BE2C (cell line): Measurements from ENCODE around the gene PNPLA7.

ENCODE experiments used
- DNase-seq: peaks from one replicate; pipeline ENCODE4 v3.0.0-alpha.2; 2020
- H3K27me3 ChIP-seq: fragments of 250-450 bp; sonication (Bioruptor Pico); 2 replicates; pipeline ENCODE4 v1.5.1; 2020; ENCODE audit warnings: mild to moderate bottlenecking
- H3K36me3 ChIP-seq: fragments of 250-450 bp; sonication (Bioruptor Pico); 2 replicates; pipeline ENCODE4 v1.5.1; 2020; ENCODE audit warnings: mild to moderate bottlenecking
- H3K4me1 ChIP-seq: fragments of 250-450 bp; sonication (Bioruptor Pico); 2 replicates; pipeline ENCODE4 v1.5.1; 2020
- H3K4me3 ChIP-seq: 2 replicates; pipeline ENCODE4 v1.5.1; 2011; ENCODE audit warnings: low read depth, low read length
- H3K9me3 ChIP-seq: fragments of 250-450 bp; sonication (Bioruptor Pico); 2 replicates; pipeline ENCODE4 v1.5.1; 2020
- CTCF ChIP-seq: IDR thresholded peaks from 2 replicates; pipeline ENCODE4 v1.5.1; 2012; ENCODE audit warnings: mild to moderate bottlenecking, low read depth, low read length

The PNPLA7 gene

GRCh38 chr9:137439158-137439714 lies 111.0 kb downstream of the PNPLA7 start:
- H3K4me1 ChIP-seq = peaks cover 9% of the 10 kb centered on the region
- no peaks in the 10 kb centered on the region for H3K36me3 ChIP-seq
- no peak overlapping the region for H3K4me3 ChIP-seq
- DNase-seq = no peak
- no peaks in the 10 kb centered on the region for H3K9me3 ChIP-seq
- TF ChIP-seq CTCF = no peak
- H3K27me3 ChIP-seq = no peaks in the 10 kb centered on the region

DNA sequence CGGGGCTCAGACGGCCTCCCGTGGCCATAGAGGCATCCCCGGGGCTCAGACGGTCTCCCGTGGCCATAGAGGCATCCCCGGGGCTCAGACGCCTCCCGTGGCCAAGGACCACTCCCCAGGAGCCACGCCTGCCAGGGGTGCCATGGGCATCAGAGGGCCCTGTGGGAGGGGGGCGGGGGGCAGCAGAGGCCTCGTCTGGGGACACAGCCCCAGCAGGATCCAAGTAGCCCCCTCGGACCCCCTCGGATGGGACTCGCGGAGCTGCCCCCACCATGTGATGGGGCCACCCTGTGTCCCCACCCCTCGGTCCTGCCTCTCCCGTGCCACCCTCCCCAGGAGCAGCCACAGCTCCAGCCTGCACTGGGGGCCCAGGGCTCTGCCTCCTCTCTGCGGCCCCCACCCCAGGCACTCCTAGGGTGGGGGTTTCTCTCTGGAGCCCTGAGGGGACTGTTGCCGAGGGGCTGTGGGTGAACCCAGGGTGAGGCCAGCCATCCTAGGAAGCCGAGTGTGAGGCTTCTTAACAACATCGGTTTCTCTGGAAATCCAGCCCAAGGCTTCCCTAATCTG lies 111.5 kb downstream of the PNPLA7 start:
- peak; percentile 4 for DNase-seq
- H3K27me3 ChIP-seq = no peaks in the 10 kb centered on the region
- TF ChIP-seq CTCF = no peak
- peaks cover 9% of the 10 kb centered on the region for H3K4me1 ChIP-seq
- H3K36me3 ChIP-seq = no peaks in the 10 kb centered on the region
- H3K9me3 ChIP-seq = no peaks in the 10 kb centered on the region
- H3K4me3 ChIP-seq = no peak overlapping the region

- Histone ChIP-seq H3K4me1 (peaks cover 9% of the 10 kb centered on the region), H3K36me3 (no peaks in the 10 kb centered on the region), H3K9me3 (no peaks in the 10 kb centered on the region), H3K27me3 (no peaks in the 10 kb centered on the region), H3K4me3 (no peak overlapping the region)
- no peak for TF ChIP-seq CTCF
- peak; percentile 10 for DNase-seq
These were observed 112.3 kb downstream of the PNPLA7 start for GRCh38 chr9:137437691-137438590.

DNA sequence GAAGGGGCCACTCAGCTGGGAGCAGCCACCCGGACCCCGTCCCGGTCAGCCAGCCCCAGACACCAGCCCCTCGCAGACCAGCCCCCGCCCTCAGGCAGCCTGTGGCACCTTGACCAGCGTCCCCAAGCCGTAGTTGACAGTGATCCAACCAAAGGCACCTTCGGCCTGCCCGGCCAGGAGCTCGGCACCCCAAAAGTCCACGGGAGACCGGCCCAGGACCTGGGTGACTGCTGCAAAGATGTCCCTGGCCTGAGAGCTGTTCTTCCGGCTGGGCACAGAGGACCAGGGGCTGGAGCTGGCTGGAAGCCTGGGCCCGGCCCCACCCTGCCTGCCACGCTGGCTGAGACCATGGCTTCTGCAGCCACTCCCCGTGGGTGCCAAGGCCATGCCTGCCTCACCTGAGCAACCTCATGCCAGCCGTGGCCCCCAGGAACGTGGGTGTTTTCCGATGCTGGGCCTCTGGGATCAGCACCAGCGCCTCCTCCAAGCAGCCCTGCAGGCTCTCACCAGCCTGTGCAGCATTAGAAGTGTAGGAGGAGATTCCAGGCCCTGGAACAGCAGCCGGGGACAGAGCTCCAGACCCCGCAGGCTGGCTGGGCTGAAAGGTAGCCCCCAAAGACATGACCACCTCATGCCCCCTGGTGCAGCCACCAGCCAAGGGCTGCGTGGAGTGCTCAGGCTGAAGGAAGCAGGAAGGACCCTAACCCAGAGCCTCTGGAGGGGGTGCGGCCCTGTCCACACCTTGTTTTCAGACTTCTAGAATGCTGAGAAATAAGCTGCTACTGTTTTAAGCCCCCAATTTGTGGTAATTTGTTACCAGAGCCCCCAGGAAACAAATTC lies 113.2 kb downstream of the PNPLA7 start:
- Histone ChIP-seq H3K9me3 (no peaks in the 10 kb centered on the region), H3K4me3 (no peak overlapping the region), H3K27me3 (no peaks in the 10 kb centered on the region), H3K36me3 (no peaks in the 10 kb centered on the region), H3K4me1 (peaks cover 9% of the 10 kb centered on the region)
- no peak for TF ChIP-seq CTCF
- DNase-seq = peak; percentile 10

- no peaks in the 10 kb centered on the region for H3K27me3 ChIP-seq
- H3K36me3 ChIP-seq = no peaks in the 10 kb centered on the region
- H3K4me1 ChIP-seq = peaks cover 9% of the 10 kb centered on the region
- TF ChIP-seq CTCF = no peak
- H3K9me3 ChIP-seq = no peaks in the 10 kb centered on the region
- peak; percentile 89 for DNase-seq
- H3K4me3 ChIP-seq = no peak overlapping the region
These were observed 114.0 kb downstream of the PNPLA7 start for GRCh38 chr9:137435980-137436760.
